ENCODE data around the gene TRABD2B.

TRABD2B gene

DNA sequence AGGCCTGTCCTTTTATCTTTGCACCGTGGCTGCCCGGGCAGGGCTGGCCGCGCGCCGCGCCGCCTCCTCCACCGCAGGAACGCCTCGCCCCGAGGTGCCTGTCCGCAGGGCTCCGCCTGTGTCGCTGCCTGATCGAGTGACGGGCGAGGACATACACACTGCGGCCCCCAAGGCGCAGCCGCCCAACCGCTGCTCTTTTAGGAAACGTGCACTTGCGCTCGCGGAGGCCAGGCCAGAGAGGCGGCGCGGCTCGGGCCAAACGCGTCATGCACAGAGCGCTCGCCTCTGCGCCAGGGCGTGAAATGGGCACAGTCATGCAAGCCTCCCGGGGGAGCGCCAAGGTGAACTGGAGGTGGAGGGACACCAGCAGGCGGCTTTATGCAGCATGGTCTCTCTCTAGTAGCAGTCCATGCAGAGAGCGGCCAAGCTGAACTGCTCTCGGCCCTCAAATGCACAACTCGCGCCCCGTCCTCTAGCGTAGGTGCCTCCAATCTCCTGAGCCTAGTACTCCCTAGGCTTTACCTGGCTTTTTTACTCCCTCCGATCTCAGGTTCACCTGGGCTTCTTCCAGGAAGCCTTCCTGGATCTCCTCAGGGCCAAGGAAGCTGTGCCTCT is 12.9 kb downstream of the TRABD2B start:
- no peaks in the 10 kb centered on the region for H3K36me3 ChIP-seq
- TF ChIP-seq Cebpa-rat (IDR thresholded peaks at IDR 0.05): no peak
- H3K27me3 ChIP-seq: peaks cover 5% of the 10 kb centered on the region
- no peaks in the 10 kb centered on the region for H3K9me3 ChIP-seq
- no peak overlapping the region for H3K9ac ChIP-seq
- no peak overlapping the region for H3K27ac ChIP-seq
- peaks cover 34% of the 10 kb centered on the region for H3K4me1 ChIP-seq
- no peaks in the 10 kb centered on the region for H4K20me1 ChIP-seq
- H3K4me3 ChIP-seq: peak overlapping the region; percentile 46; the same call in 1 of the 2 replicates
- H3K4me2 ChIP-seq: peak overlapping the region; percentile 74

DNA sequence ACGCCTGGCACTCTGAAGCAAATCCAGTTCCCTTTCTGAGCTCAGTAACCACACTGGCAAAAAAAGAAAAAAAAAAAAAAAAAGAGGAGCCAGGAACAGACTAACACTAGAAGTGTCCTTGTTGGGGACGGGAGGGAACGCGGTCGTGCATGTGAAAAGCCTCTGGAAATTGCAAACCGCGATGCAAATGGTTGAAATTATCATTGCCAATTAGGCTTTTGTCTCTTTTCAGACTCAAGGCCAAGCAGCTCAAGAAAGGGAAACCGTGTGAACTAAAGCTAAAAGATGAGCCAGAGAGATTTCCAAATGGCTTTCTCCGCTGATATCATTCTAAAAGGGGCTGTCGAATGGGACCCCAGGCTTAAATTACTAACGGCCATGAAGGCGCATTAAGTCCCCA is 13.5 kb downstream of the TRABD2B start:
- Histone ChIP-seq H3K27me3 (peaks cover 5% of the 10 kb centered on the region), H3K4me2 (peak overlapping the region; percentile 74), H3K4me3 (no peak overlapping the region), H3K36me3 (no peaks in the 10 kb centered on the region), H3K4me1 (peaks cover 34% of the 10 kb centered on the region), H3K9ac (no peak overlapping the region), H3K27ac (no peak overlapping the region), H4K20me1 (no peaks in the 10 kb centered on the region), H3K9me3 (no peaks in the 10 kb centered on the region)
- no peak for TF ChIP-seq Cebpa-rat (IDR thresholded peaks at IDR 0.05)

DNA sequence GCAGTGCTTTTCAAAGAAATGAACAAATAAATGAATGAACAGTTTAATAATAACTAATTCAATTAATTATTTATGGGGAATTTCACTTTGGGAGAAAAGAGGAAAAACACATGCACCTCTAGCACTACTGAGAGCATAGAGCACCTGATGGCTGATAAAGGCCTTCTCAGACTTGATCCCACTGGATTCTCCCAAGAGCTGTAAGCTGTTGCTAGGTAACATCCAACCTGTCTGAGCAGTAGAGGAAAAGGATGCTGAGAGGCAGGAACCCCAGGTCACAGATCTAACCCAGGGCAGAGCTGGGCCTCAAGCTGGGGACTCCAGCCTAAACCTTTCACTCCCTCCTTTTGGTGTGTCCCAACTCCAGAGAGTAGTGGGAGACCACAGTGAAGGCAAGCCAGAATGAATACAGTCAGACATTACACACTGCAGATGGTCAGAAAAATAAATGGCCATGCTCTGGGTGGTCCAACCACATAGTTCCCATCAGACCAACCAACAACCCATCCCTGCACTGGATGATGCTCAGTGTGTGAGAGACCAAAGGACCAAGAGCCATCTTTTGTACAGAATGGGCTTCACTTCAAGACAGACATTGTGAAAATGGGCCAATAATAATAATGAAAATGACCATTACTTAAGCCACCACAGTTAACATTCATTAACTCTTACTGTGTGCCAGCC is 15.4 kb downstream of the TRABD2B start:
- no peak for TF ChIP-seq Cebpa-rat (IDR thresholded peaks at IDR 0.05)
- Histone ChIP-seq H3K4me2 (no peak overlapping the region), H3K4me1 (peaks cover 34% of the 10 kb centered on the region), H4K20me1 (no peaks in the 10 kb centered on the region), H3K4me3 (no peak overlapping the region), H3K27me3 (peaks cover 5% of the 10 kb centered on the region), H3K9me3 (no peaks in the 10 kb centered on the region), H3K9ac (no peak overlapping the region), H3K36me3 (no peaks in the 10 kb centered on the region), H3K27ac (no peak overlapping the region)

DNA sequence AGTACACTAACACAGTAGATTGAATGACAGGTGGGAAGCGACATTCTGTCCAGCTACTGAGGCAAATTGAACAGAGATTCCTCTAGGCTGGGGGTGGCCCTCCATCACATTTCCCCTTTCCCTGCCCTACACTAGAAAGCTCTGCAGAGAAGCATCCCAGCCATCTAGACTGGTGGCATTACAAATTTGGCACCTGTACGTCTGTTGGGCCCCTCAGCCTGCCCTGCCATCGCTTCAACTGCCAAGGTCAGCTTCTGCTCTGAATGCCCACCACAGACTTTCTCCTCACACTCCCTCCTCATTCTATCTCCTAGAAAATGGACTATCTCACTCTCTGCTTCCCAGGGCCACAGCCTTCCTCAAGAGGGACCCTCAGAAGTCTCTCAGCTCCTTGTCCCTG is 16.7 kb downstream of the TRABD2B start:
- TF ChIP-seq Cebpa-rat (IDR thresholded peaks at IDR 0.05): no peak
- Histone ChIP-seq H3K4me2 (no peak overlapping the region), H3K4me3 (no peak overlapping the region), H3K4me1 (peaks cover 22% of the 10 kb centered on the region), H3K36me3 (no peaks in the 10 kb centered on the region), H4K20me1 (no peaks in the 10 kb centered on the region), H3K27me3 (peaks cover 5% of the 10 kb centered on the region), H3K9me3 (no peaks in the 10 kb centered on the region), H3K9ac (no peak overlapping the region), H3K27ac (no peak overlapping the region)

DNA sequence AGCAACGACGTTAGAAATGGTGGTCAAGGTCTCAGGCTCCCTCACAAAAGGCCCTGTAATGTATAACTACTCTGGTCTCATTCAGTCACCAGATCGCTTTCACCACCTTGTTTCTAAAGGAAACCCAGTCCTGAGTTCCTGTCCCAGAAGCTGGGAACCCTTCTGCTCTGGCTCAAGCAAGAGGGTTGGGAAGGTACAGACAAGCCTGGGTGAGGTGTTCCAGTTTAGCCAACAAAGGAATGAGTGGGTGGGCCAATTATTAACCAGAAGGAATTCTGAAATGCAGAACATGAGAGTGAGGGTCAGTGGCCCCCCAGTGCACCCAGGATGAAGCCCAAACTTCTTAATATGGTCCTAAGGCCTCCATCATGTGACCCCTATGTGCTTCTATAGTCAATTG is 17.5 kb downstream of the TRABD2B start:
- Histone ChIP-seq H3K27me3 (peaks cover 5% of the 10 kb centered on the region), H3K9ac (no peak overlapping the region), H4K20me1 (no peaks in the 10 kb centered on the region), H3K36me3 (no peaks in the 10 kb centered on the region), H3K4me2 (no peak overlapping the region), H3K4me3 (no peak overlapping the region), H3K4me1 (peaks cover 14% of the 10 kb centered on the region), H3K27ac (no peak overlapping the region), H3K9me3 (no peaks in the 10 kb centered on the region)
- no peak for TF ChIP-seq Cebpa-rat (IDR thresholded peaks at IDR 0.05)

DNA sequence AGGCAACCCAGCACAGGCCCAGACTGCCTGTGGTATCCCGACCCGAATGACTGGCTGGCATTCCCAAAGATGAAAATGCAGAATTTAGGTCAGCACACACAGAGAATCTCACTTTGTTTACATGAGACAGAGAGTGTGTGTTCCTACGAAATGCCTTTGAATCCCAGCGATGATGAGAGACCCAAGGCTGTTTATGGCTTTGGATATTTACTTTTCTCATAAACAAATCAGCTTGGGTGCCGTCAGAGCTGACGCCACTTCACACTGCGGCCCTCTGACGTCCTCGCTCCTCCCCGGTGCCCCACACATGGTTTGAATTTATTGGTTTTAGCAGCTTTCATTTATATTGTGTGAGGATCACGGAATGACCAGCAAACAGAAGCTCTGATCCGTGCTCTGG is 18.7 kb downstream of the TRABD2B start:
- no peak for TF ChIP-seq Cebpa-rat (IDR thresholded peaks at IDR 0.05)
- no peak overlapping the region for H3K9ac ChIP-seq
- H3K4me1 ChIP-seq: peaks cover 2% of the 10 kb centered on the region
- H3K9me3 ChIP-seq: no peaks in the 10 kb centered on the region
- H3K27me3 ChIP-seq: no peaks in the 10 kb centered on the region
- no peaks in the 10 kb centered on the region for H4K20me1 ChIP-seq
- H3K4me2 ChIP-seq: no peak overlapping the region
- H3K36me3 ChIP-seq: no peaks in the 10 kb centered on the region
- no peak overlapping the region for H3K27ac ChIP-seq
- H3K4me3 ChIP-seq: no peak overlapping the region

DNA sequence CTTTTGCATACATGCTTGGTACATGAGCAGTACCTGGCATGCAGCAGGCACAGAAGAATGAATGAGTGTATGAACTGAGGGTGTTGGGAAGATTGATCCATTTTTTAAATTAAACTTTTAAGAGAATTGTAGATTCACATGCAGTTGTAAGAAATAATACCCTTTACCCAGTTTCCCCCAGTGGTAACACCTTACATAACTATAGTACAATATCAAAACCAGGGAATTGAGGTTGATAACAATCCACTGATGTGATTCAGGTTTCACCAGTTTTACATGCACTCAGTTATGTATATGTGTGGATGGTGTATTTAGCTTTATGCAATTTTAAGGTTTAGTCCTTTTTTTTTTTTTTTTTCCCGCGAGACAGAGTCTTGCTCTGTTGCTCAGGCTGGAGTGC is 20.5 kb downstream of the TRABD2B start:
- no peaks in the 10 kb centered on the region for H3K9me3 ChIP-seq
- H3K9ac ChIP-seq: no peak overlapping the region
- H4K20me1 ChIP-seq: no peaks in the 10 kb centered on the region
- no peak overlapping the region for H3K4me3 ChIP-seq
- no peaks in the 10 kb centered on the region for H3K4me1 ChIP-seq
- no peak for TF ChIP-seq Cebpa-rat (IDR thresholded peaks at IDR 0.05)
- no peaks in the 10 kb centered on the region for H3K36me3 ChIP-seq
- H3K4me2 ChIP-seq: no peak overlapping the region
- no peaks in the 10 kb centered on the region for H3K27me3 ChIP-seq
- no peak overlapping the region for H3K27ac ChIP-seq

DNA sequence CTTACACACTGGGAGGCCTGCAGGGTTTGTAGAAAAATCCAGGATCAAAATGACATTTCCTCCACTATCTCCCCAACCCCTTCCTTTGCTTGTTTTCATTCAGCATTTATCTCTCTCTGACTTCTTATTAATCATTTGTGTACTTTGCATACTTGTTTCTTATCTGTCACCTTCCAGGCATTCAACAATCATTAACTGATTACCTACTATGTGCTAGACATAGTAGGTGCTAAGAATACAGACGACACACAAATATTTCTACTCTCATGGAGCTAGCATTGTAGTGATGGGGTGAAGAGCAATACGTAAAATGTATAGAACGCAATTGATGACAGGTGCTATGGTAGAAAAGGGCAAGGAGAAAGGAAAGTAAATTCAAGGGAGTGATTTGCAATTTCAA is 20.9 kb downstream of the TRABD2B start:
- Histone ChIP-seq H3K4me2 (no peak overlapping the region), H3K4me3 (no peak overlapping the region), H3K27ac (no peak overlapping the region), H4K20me1 (no peaks in the 10 kb centered on the region), H3K27me3 (no peaks in the 10 kb centered on the region), H3K36me3 (no peaks in the 10 kb centered on the region), H3K4me1 (no peaks in the 10 kb centered on the region), H3K9ac (no peak overlapping the region), H3K9me3 (no peaks in the 10 kb centered on the region)
- no peak for TF ChIP-seq Cebpa-rat (IDR thresholded peaks at IDR 0.05)

DNA sequence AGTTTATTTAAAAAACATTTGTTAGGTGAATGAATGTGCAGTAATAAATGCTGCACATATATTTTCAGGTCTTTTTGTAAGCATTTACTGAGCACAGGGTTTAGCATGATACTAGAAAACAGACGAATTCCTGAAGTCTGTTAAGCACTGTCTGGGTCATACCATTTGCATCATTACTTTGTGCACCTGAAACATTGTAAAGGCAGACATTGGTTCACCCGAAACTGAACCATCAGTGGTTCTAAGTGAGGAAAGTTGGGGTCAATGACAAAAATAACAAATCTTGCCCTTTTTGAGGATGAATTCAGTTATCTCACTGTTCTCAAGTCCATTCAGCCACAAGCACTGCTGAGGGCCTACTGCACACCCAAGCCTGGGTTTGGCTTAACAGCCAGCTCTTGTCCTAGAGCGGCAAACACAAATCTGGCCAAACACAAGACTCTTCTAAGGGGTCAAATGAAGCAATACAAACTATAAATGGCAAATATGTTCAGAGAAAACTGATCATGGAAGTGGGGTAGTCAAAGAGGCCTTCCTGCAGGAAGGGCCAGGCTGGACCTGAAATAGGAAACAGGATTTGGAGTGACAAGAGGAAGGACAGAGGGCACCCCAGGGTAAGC is 21.8 kb downstream of the TRABD2B start:
- no peaks in the 10 kb centered on the region for H3K9me3 ChIP-seq
- H3K4me2 ChIP-seq: no peak overlapping the region
- H4K20me1 ChIP-seq: no peaks in the 10 kb centered on the region
- TF ChIP-seq Cebpa-rat (IDR thresholded peaks at IDR 0.05): no peak
- no peaks in the 10 kb centered on the region for H3K4me1 ChIP-seq
- H3K4me3 ChIP-seq: no peak overlapping the region
- no peaks in the 10 kb centered on the region for H3K27me3 ChIP-seq
- H3K27ac ChIP-seq: no peak overlapping the region
- H3K9ac ChIP-seq: no peak overlapping the region
- H3K36me3 ChIP-seq: no peaks in the 10 kb centered on the region

DNA sequence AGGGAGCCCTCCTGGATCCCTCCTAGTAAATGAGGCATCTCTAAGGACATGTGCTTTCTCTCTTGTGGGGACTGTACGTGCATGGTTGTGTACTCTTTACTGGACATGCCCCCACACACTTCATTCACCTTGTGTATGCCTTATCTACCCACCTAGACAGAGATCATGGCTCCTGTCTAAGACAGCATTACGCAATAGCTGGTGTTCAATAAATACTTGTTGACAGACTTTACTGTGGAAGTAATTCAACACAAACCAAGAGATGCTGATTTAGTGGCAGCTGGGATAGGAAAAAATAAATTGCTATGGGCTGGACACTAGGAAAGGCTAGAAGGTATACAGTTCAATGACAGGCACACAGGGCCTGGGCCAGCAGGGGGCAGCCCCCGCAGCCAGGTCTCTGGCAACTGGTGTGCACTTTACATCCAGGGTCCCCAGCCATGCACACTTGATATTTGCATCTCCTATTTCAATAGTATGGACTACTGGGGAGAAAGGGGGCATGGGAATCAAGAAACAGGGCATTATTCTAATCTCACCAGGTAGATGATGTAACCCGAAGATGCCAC is 24.2 kb downstream of the TRABD2B start:
- H3K4me2 ChIP-seq: no peak overlapping the region
- peak; percentile 78 for TF ChIP-seq Cebpa-rat (IDR thresholded peaks at IDR 0.05)
- no peaks in the 10 kb centered on the region for H3K4me1 ChIP-seq
- no peak overlapping the region for H3K4me3 ChIP-seq
- no peak overlapping the region for H3K27ac ChIP-seq
- no peaks in the 10 kb centered on the region for H4K20me1 ChIP-seq
- H3K9ac ChIP-seq: no peak overlapping the region
- H3K36me3 ChIP-seq: no peaks in the 10 kb centered on the region
- no peaks in the 10 kb centered on the region for H3K9me3 ChIP-seq
- no peaks in the 10 kb centered on the region for H3K27me3 ChIP-seq
